ENCODE data around the gene MAPKAPK2.

DNA sequence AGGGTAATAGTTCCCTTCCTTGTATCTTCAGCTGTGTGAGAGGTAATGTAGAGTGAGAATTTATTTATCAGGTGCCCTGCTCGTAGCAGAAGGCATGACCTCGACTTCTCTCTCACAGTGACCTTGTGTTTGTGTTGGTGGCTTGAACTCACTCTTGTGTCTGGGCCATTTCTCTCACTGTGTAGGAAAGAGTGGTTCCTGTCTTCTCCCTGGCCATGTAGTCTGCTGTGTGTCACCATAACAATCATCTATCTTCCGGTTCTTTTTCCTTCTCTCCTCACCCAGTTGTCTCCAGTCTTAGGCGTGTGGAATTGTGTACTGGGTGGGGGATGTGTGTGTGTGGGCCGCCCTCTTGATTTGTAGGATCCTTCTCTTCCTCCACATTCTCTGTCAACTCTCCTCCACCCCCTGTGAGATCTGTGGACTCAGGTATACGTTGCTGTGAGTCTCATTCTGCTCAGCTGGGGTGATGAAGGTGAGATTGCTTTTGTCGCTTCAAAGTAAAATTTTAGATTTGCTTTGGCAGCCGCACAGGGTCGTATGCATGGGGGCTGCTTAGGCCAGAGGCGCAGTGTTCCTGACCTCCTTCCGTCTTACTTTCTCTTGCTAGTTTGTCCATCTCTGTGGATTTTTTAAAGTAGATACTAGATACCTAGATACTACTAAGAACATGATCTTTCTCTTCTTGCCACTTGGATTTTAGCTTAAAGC, 31.6 kb downstream of the MAPKAPK2 start:
- TF ChIP-seq, protein P1, sequence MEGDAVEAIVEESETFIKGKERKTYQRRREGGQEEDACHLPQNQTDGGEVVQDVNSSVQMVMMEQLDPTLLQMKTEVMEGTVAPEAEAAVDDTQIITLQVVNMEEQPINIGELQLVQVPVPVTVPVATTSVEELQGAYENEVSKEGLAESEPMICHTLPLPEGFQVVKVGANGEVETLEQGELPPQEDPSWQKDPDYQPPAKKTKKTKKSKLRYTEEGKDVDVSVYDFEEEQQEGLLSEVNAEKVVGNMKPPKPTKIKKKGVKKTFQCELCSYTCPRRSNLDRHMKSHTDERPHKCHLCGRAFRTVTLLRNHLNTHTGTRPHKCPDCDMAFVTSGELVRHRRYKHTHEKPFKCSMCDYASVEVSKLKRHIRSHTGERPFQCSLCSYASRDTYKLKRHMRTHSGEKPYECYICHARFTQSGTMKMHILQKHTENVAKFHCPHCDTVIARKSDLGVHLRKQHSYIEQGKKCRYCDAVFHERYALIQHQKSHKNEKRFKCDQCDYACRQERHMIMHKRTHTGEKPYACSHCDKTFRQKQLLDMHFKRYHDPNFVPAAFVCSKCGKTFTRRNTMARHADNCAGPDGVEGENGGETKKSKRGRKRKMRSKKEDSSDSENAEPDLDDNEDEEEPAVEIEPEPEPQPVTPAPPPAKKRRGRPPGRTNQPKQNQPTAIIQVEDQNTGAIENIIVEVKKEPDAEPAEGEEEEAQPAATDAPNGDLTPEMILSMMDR (IDR thresholded peaks at IDR 0.05), result no peak
- TF ChIP-seq POLR2A (IDR thresholded peaks at IDR 0.05), result no peak
- TF ChIP-seq EP300 (IDR thresholded peaks at IDR 0.05), result no peak
- no peak for TF ChIP-seq POLR2AphosphoS5 (IDR thresholded peaks at IDR 0.05)
